Medulla oblongata (tissue), 1 donor: ENCODE results near the gene PRKAB2.
"Not testable (repeated sequence)": the region's sequence is repeated elsewhere in the genome, so short reads cannot be mapped to it uniquely, and the experiment has no call there.

Source experiments
- DNase-seq: peaks from one replicate; pipeline ENCODE4 v3.0.0-alpha.2; 2015; ENCODE audit errors: extremely low spot score

Gene PRKAB2

GRCh38 chr1:147172168-147173016 lies at the start of gene PRKAB2:
Gene PRKAB2, minus strand, starts transcription at chr1:147172470. Its CDS starts 326 bp downstream, at chr1:147172144.
- DNase-seq: peak; percentile 96

- DNase-seq: no peak
Observed at GRCh38 chr1:147218606-147219005, 46.3 kb upstream of the PRKAB2 start.

GRCh38 chr1:147217141-147217540 lies 44.9 kb upstream of the PRKAB2 start:
- DNase-seq: no peak

- DNase-seq: no peak
Observed at GRCh38 chr1:147216124-147216523, 43.9 kb upstream of the PRKAB2 start.

GRCh38 chr1:147215540-147215916 lies 43.3 kb upstream of the PRKAB2 start:
- no peak for DNase-seq

GRCh38 chr1:147214842-147215539 lies 42.7 kb upstream of the PRKAB2 start:
- DNase-seq: no peak

GRCh38 chr1:147214325-147214724 lies 42.1 kb upstream of the PRKAB2 start:
- no peak for DNase-seq

- DNase-seq: no peak
Observed at GRCh38 chr1:147213271-147213670, 41.0 kb upstream of the PRKAB2 start.

GRCh38 chr1:147211577-147211976 lies 39.3 kb upstream of the PRKAB2 start:
- no peak for DNase-seq

- DNase-seq: no peak
Observed at GRCh38 chr1:147210987-147211386, 38.7 kb upstream of the PRKAB2 start.

GRCh38 chr1:147209825-147210821 lies 37.9 kb upstream of the PRKAB2 start:
- no peak for DNase-seq

- no peak for DNase-seq
Observed at GRCh38 chr1:147208619-147209018, 36.3 kb upstream of the PRKAB2 start.

GRCh38 chr1:147207192-147207591 lies 34.9 kb upstream of the PRKAB2 start:
- DNase-seq: no peak

- DNase-seq: no peak
Observed at GRCh38 chr1:147204080-147204479, 31.8 kb upstream of the PRKAB2 start.

GRCh38 chr1:147202576-147202975 lies 30.3 kb upstream of the PRKAB2 start:
- DNase-seq: no peak

- DNase-seq: no peak
Observed at GRCh38 chr1:147201786-147202185, 29.5 kb upstream of the PRKAB2 start.

- no peak for DNase-seq
Observed at GRCh38 chr1:147201276-147201675, 29.0 kb upstream of the PRKAB2 start.

- not testable (repeated sequence) for DNase-seq
Observed at GRCh38 chr1:147197324-147197723, 25.1 kb upstream of the PRKAB2 start.

- peak; percentile 54 for DNase-seq
Observed at GRCh38 chr1:147189514-147189913, 17.2 kb upstream of the PRKAB2 start.

- DNase-seq: no peak
Observed at GRCh38 chr1:147185432-147185831, 13.2 kb upstream of the PRKAB2 start.

- DNase-seq: no peak
Observed at GRCh38 chr1:147177611-147178380, 5.5 kb upstream of the PRKAB2 start.
